Keratinocyte (primary cell): Measurements from ENCODE around the gene OSGEP. TPM values are rescaled to one million over a fixed set of nuclear protein-coding genes. Genes with fewer than 3 reads are reported as not detected.

Experiments
- DNase-seq: peaks from one replicate; pipeline ENCODE4 v3.0.0-alpha.2; 2011; ENCODE audit warnings: low read depth, missing footprints, low spot score
- FAIRE-seq: peaks from 2 replicates; lab custom pipeline; 2011; peaks lifted over from hg19 to GRCh38; lab: Jason Lieb, UNC
- H2AFZ ChIP-seq: 2 replicates; pipeline ENCODE4 v1.6.0; 2012; ENCODE audit warnings: low read length, control low read depth, inconsistent platforms; ENCODE audit not compliant: control insufficient read depth
- H3K27ac ChIP-seq: 2 replicates; pipeline ENCODE4 v1.5.1; 2011; ENCODE audit warnings: low read length; ENCODE audit not compliant: control insufficient read depth, insufficient read depth
- H3K27me3 ChIP-seq: 3 replicates; pipeline ENCODE4 v1.6.0; 2011; ENCODE audit warnings: low read length; ENCODE audit not compliant: control insufficient read depth, insufficient read depth; ENCODE audit errors: extremely low read depth
- H3K36me3 ChIP-seq, 2 experiments: 2 replicates in 1 of 2; 3 replicates in 1 of 2; pipeline ENCODE4 v1.5.1; 2011; ENCODE audit warnings: low read length in 2 of 2, mild to moderate bottlenecking in 1 of 2; ENCODE audit not compliant: control insufficient read depth in 2 of 2, insufficient read depth in 2 of 2; ENCODE audit errors: extremely low read depth in 1 of 2
- H3K4me1 ChIP-seq: 3 replicates; pipeline ENCODE4 v1.5.1; 2011; ENCODE audit warnings: low read length; ENCODE audit not compliant: control insufficient read depth, insufficient read depth; ENCODE audit errors: extremely low read depth
- H3K4me2 ChIP-seq: 3 replicates; pipeline ENCODE4 v1.6.0; 2011; ENCODE audit warnings: low read depth, low read length; ENCODE audit not compliant: control insufficient read depth, insufficient read depth; ENCODE audit errors: extremely low read depth
- H3K4me3 ChIP-seq, 3 experiments: fragments of 200-600 bp in 1 of 3; sonication (generic) in 1 of 3; 2 replicates in 2 of 3; 3 replicates in 1 of 3; pipeline ENCODE4 v1.5.1; 2011 to 2016; ENCODE audit warnings: low read length in 3 of 3, mild to moderate bottlenecking in 3 of 3, control low read depth in 2 of 3, inconsistent platforms in 1 of 3, low read depth in 1 of 3, mixed read lengths in 1 of 3, mixed run types in 1 of 3, moderate library complexity in 1 of 3; ENCODE audit not compliant: control insufficient read depth in 2 of 3, insufficient read depth in 2 of 3; ENCODE audit errors: extremely low read depth in 1 of 3
- H3K79me2 ChIP-seq: 2 replicates; pipeline ENCODE4 v1.6.0; 2012; ENCODE audit warnings: low read length; ENCODE audit not compliant: control insufficient read depth, insufficient read depth
- H3K9ac ChIP-seq: 3 replicates; pipeline ENCODE4 v1.6.0; 2011; ENCODE audit warnings: low read length; ENCODE audit not compliant: control insufficient read depth, insufficient read depth; ENCODE audit errors: extremely low read depth
- H3K9me1 ChIP-seq: 3 replicates; pipeline ENCODE4 v1.6.0; 2011; ENCODE audit warnings: low read length; ENCODE audit not compliant: control insufficient read depth, insufficient read depth; ENCODE audit errors: extremely low read depth
- H3K9me3 ChIP-seq: 2 replicates; pipeline ENCODE4 v1.5.1; 2012; ENCODE audit warnings: low read depth, low read length; ENCODE audit not compliant: control insufficient read depth
- H4K20me1 ChIP-seq: 3 replicates; pipeline ENCODE4 v1.6.0; 2011; ENCODE audit warnings: low read length; ENCODE audit not compliant: control insufficient read depth, insufficient read depth; ENCODE audit errors: extremely low read depth
- EZH2 ChIP-seq: IDR thresholded peaks from one replicate; pipeline ENCODE4 v1.6.1; 2012; ENCODE audit warnings: inconsistent platforms, mild to moderate bottlenecking, low read length, moderate library complexity
- dilution Hi-C: fragments of 300-500 bp; cut with MboI; formaldehyde crosslinking; loops from one replicate; pipeline ENCODE4 v1.7.0; 2020; ENCODE audit warnings: low sequenced_read_pairs; ENCODE audit not compliant: extremely low pct_ligation_motif_present
- polyA plus RNA-seq, 5 experiments: library from polyadenylated mRNA; depleted of rRNA in 3 of 5; stranded (reverse) in 3 of 5; stranded (forward) in 1 of 5; unstranded in 1 of 5; fragments of >200 nt; gene quantifications; 1 replicate in 1 of 5; 2 replicates in 3 of 5; 3 replicates in 1 of 5; pipeline versions ENCODE4 v1.2.1 to v1.2.3, GENCODE V29; 2011 to 2012; ENCODE audit warnings: missing spikeins in 2 of 5, low read depth in 1 of 5, low replicate concordance in 1 of 5
- TF ChIP-seq, protein P1 (sequence below), 3 experiments: IDR thresholded peaks in 1 of 3; conservative IDR thresholded peaks in 1 of 3; optimal IDR thresholded peaks in 1 of 3; 2 replicates in 2 of 3; 3 replicates in 1 of 3; pipeline versions ENCODE3 to v1.5.1; 2011; ENCODE audit warnings: low read length in 3 of 3, mild to moderate bottlenecking in 3 of 3, moderate library complexity in 2 of 3, control low read depth in 1 of 3, inconsistent platforms in 1 of 3; ENCODE audit not compliant: insufficient read depth in 2 of 3; ENCODE audit errors: extremely low read depth in 1 of 3

The OSGEP gene
- polyA plus RNA-seq, 1 donor (not counting 4 experiments of a cell fraction or from before 2014, with no cell fraction given), result 34.5 TPM

GRCh38 chr14:20421267-20421666, 33.3 kb downstream of the OSGEP start:
- Histone ChIP-seq H3K79me2 (no peaks in the 10 kb centered on the region), H3K36me3 (no peaks in the 10 kb centered on the region), H3K4me2 (no peak overlapping the region), H3K9ac (no peak overlapping the region), H4K20me1 (no peaks in the 10 kb centered on the region), H3K9me3 (no peaks in the 10 kb centered on the region), H3K27ac (no peak overlapping the region), H2AFZ (no peak overlapping the region), H3K9me1 (no peaks in the 10 kb centered on the region), H3K4me1 (no peaks in the 10 kb centered on the region), H3K27me3 (no peaks in the 10 kb centered on the region), H3K4me3 (no peak overlapping the region)
- TF ChIP-seq EZH2, result no peak
- TF ChIP-seq, protein P1, sequence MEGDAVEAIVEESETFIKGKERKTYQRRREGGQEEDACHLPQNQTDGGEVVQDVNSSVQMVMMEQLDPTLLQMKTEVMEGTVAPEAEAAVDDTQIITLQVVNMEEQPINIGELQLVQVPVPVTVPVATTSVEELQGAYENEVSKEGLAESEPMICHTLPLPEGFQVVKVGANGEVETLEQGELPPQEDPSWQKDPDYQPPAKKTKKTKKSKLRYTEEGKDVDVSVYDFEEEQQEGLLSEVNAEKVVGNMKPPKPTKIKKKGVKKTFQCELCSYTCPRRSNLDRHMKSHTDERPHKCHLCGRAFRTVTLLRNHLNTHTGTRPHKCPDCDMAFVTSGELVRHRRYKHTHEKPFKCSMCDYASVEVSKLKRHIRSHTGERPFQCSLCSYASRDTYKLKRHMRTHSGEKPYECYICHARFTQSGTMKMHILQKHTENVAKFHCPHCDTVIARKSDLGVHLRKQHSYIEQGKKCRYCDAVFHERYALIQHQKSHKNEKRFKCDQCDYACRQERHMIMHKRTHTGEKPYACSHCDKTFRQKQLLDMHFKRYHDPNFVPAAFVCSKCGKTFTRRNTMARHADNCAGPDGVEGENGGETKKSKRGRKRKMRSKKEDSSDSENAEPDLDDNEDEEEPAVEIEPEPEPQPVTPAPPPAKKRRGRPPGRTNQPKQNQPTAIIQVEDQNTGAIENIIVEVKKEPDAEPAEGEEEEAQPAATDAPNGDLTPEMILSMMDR (optimal IDR thresholded peaks at IDR 0.05 in 1 of 3, IDR thresholded peaks at IDR 0.05 in 1 of 3, conservative IDR thresholded peaks at IDR 0.05 in 1 of 3; ENCODE audit: extremely low read depth in 1 of 3, insufficient read depth in 2 of 3, low read length in 3 of 3), result no peak
- FAIRE-seq (no peak), DNase-seq (no peak)
- dilution Hi-C loops, result no loop called here

GRCh38 chr14:20419419-20419818, 35.2 kb downstream of the OSGEP start:
- Histone ChIP-seq H2AFZ (no peak overlapping the region), H3K9me3 (no peaks in the 10 kb centered on the region), H3K4me3 (no peak overlapping the region), H3K9me1 (no peaks in the 10 kb centered on the region), H3K9ac (no peak overlapping the region), H3K79me2 (no peaks in the 10 kb centered on the region), H4K20me1 (no peaks in the 10 kb centered on the region), H3K27me3 (no peaks in the 10 kb centered on the region), H3K4me1 (no peaks in the 10 kb centered on the region), H3K36me3 (no peaks in the 10 kb centered on the region), H3K27ac (no peak overlapping the region), H3K4me2 (no peak overlapping the region)
- dilution Hi-C loops, result no loop called here
- DNase-seq, result no peak
- TF ChIP-seq, protein P1 (optimal IDR thresholded peaks at IDR 0.05 in 1 of 3, IDR thresholded peaks at IDR 0.05 in 1 of 3, conservative IDR thresholded peaks at IDR 0.05 in 1 of 3; ENCODE audit: extremely low read depth in 1 of 3, insufficient read depth in 2 of 3, low read length in 3 of 3), result no peak
- no peak for TF ChIP-seq EZH2
- no peak for FAIRE-seq
